Measurements from ENCODE around the gene PDE4D.

The PDE4D gene

GRCh38 chr5:59007460-59008063 lies 886.0 kb downstream of the PDE4D start:
- DNase-seq (ENCODE audit: low read depth): peak; percentile 42
- H3K4me3 ChIP-seq (ENCODE audit: low read length): no peak overlapping the region
- peak; percentile 23 for TF ChIP-seq CTCF (IDR thresholded peaks at IDR 0.05; ENCODE audit: insufficient read depth, low read depth, low read length, missing control alignments)

DNA sequence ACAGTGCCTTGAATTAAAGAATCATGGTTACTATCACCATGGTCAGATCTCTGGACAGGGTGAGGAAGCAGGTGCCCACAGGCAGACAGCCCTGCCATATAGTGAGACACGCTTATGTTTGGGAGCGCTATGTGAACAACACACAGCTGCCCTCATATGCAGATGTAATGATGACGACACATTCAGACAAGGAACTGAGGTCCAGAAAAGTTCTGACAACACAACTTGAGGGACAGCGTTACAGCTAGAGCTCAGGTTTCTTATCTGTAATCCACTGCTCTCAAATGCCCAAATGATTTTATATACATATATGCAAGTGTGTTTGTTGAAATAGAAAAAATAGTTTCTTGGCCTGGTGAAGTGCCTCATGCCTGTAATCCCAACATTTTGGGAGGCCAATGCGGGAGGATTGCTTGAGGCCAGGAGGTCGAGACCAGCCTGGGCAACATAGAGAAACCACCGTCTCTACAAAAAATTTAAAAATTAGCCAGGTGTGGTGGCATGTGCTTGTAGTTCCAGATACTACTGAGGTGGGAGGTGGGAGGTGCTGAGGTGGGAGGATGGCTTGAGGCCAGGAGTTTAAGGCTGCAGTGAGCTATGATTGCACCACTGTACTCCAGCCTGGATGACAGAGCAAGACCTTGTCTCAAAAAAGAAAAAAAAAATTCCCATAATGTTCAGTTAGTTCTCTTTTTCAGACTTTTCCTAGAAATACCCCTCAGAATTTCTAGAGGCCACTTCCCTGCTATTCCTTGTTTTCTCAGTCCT lies 887.4 kb downstream of the PDE4D start:
- no peak for DNase-seq (ENCODE audit: low read depth)

DNA sequence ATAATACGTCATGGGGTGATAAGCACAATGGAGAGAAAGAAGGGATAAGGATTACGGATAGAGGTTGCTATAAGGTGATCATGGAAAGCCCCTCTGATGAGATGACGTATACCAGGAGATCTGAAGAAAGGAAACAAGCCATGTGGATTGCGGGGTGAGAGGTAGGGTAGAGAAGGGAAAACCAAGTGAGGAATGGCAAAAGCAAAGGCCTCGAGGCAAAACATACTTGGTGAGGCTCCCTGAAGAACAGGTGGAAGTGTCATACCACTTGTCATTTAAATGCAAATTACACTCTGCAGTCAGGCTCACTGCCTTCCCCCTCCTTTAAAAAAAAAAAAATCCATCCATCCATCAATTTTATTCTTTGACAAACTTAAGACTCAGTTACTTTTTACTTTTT lies 889.9 kb downstream of the PDE4D start:
- TF ChIP-seq CTCF (IDR thresholded peaks at IDR 0.05; ENCODE audit: insufficient read depth, low read depth, low read length, missing control alignments): no peak
- DNase-seq (ENCODE audit: low read depth): no peak
- H3K4me3 ChIP-seq (ENCODE audit: low read length): no peak overlapping the region

More for the DNA sequence above, 887.4 kb downstream of the PDE4D start:
- TF ChIP-seq CTCF (IDR thresholded peaks at IDR 0.05; ENCODE audit: insufficient read depth, low read depth, low read length, missing control alignments): no peak
- no peak overlapping the region for H3K4me3 ChIP-seq (ENCODE audit: low read length)

- no peak overlapping the region for H3K4me3 ChIP-seq (ENCODE audit: low read length)
- no peak for DNase-seq (ENCODE audit: low read depth)
- TF ChIP-seq CTCF (IDR thresholded peaks at IDR 0.05; ENCODE audit: insufficient read depth, low read depth, low read length, missing control alignments): no peak
These were observed 890.4 kb downstream of the PDE4D start for GRCh38 chr5:59003124-59003523.

DNA sequence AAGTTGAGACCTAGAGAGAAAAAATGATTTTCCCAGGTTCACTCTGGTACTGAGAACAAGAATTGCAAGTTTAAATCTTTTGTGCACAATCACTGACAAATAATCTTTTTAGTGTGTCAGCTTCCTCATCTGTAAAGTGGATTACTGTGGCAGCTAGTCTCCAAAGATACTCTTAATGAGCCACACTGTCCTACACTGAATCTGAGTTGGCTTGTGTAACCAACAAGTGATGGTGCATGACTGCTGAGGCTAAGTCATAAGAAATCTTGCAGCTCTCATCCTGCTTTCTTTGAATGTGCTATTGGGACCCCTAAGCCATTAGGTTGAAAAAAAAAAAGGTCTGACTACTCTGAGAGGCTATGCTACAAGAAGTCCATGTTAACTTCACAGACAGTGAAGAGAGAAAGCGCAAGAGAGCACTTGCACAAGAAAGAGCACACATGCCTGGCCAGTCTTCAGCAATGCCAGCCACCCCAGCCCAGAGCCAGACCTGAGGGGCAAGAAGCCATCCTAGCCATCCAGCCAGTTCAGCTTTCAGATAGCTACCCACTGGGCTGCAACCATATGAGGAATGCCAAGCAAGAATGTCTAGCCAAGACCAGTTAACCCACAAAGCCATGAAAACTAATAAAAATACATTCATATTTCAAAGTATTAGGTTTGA lies 891.2 kb downstream of the PDE4D start:
- no peak for DNase-seq (ENCODE audit: low read depth)
- no peak for TF ChIP-seq CTCF (IDR thresholded peaks at IDR 0.05; ENCODE audit: insufficient read depth, low read depth, low read length, missing control alignments)
- H3K4me3 ChIP-seq (ENCODE audit: low read length): no peak overlapping the region

GRCh38 chr5:59001716-59002115 lies 891.8 kb downstream of the PDE4D start:
- TF ChIP-seq CTCF (IDR thresholded peaks at IDR 0.05; ENCODE audit: insufficient read depth, low read depth, low read length, missing control alignments): no peak
- H3K4me3 ChIP-seq (ENCODE audit: low read length): no peak overlapping the region
- DNase-seq (ENCODE audit: low read depth): no peak

All from epithelial cell of esophagus (primary cell).